ENCODE results near the gene RAB23. TPM values are rescaled to one million over a fixed set of nuclear protein-coding genes. Genes with fewer than 3 reads are reported as not detected.

Gene RAB23
- total and polyA plus RNA-seq, 9 of the 15 experiments (the other 6 are each of a cell fraction or from before 2014, with no cell fraction given): 3.4 to 18.0 (median 9.4) TPM

GRCh38 chr6:57137350-57137749 lies 84.8 kb downstream of the RAB23 start:
- H3K9me1 ChIP-seq (ENCODE audit: control insufficient read depth, insufficient read depth, low read length): no peaks in the 10 kb centered on the region
- in situ Hi-C loops (cut with MboI) (no loop called here), intact Hi-C loops (cut with micrococcal nuclease) (no loop called here)
- no peaks in the 10 kb centered on the region for H4K20me1 ChIP-seq (replicated peaks; ENCODE audit: control insufficient read depth, insufficient read depth, low read length)
- TF ChIP-seq ZNF12 (CRISPR knock-in tag; IDR thresholded peaks at IDR 0.05) (no peak), SMAD4 (CRISPR knock-in tag; conservative IDR thresholded peaks at IDR 0.05) (no peak), CEBPB (tag; IDR thresholded peaks at IDR 0.05) (no peak), ETS2 (tag; IDR thresholded peaks at IDR 0.05; ENCODE audit: borderline replicate concordance, poor library complexity, severe bottlenecking) (no peak), SAFB (IDR thresholded peaks at IDR 0.05; ENCODE audit: borderline replicate concordance, low read depth, low read length) (no peak), SIRT6 (IDR thresholded peaks at IDR 0.05; ENCODE audit: low read depth, low read length) (no peak), BHLHE40 (IDR thresholded peaks at IDR 0.05; ENCODE audit: low read length) (no peak), ZNF174 (CRISPR knock-in tag; IDR thresholded peaks at IDR 0.05) (no peak), PHB (CRISPR knock-in tag; IDR thresholded peaks at IDR 0.05) (no peak), ZNF75A (CRISPR knock-in tag; IDR thresholded peaks at IDR 0.05) (no peak), ELF4 (CRISPR knock-in tag; IDR thresholded peaks at IDR 0.05) (no peak), ZNF699 (CRISPR knock-in tag; IDR thresholded peaks at IDR 0.05; ENCODE audit: insufficient replicate concordance) (no peak), CREB5 (CRISPR knock-in tag; IDR thresholded peaks at IDR 0.05) (no peak), REST (IDR thresholded peaks at IDR 0.05; ENCODE audit: borderline replicate concordance) (no peak), REST (CRISPR knock-in tag; IDR thresholded peaks at IDR 0.05; ENCODE audit: low read depth) (no peak)
- H3K27ac ChIP-seq (ENCODE audit: extremely low read depth, low read depth, low read length): no peak overlapping the region
- no peak overlapping the region for H3K9ac ChIP-seq (ENCODE audit: insufficient read depth in 1 of 2, low read depth in 2 of 2, low read length in 2 of 2)
- WGBS (ENCODE audit: insufficient coverage, low coverage, missing lambda C conversion rate): 70% methylated on average over 2 of the region's 2 CpGs
- no peak overlapping the region for H2AFZ ChIP-seq (ENCODE audit: low read depth, low read length)
- no peak for FAIRE-seq
- BruUV-seq (replicated peaks): no TSS peak
- H3K36me3 ChIP-seq (ENCODE audit: control insufficient read depth, insufficient read depth, low read length): peaks cover 66% of the 10 kb centered on the region
- CTCF ChIA-PET (ENCODE audit: low intra/inter-chr PET ratio): no interaction called here
- no peak for ATAC-seq
- no peak overlapping the region for H3K4me3 ChIP-seq
- no peaks in the 10 kb centered on the region for H3K79me2 ChIP-seq (ENCODE audit: control insufficient read depth, insufficient read depth, low read length)
- no peaks in the 10 kb centered on the region for H3K27me3 ChIP-seq (ENCODE audit: control insufficient read depth in 2 of 2, insufficient read depth in 2 of 2, low read length in 2 of 2)
- no peak for DNase-seq (ENCODE audit: extremely low read depth in 1 of 4, low spot score in 3 of 4)
- no peaks in the 10 kb centered on the region for H3K4me1 ChIP-seq (replicated peaks in 1 of 2; ENCODE audit: control insufficient read depth in 2 of 2, insufficient read depth in 2 of 2, low read length in 2 of 2)
- H3K9me3 ChIP-seq (replicated peaks; ENCODE audit: control insufficient read depth, insufficient read depth, low read depth, low read length): no peaks in the 10 kb centered on the region
- no peak overlapping the region for H3K4me2 ChIP-seq (ENCODE audit: insufficient read depth, low read length)
- POLR2A ChIA-PET: no interaction called here

Measured in K562 (cell line).